Natural killer cell (primary cell): ENCODE data around the gene DGCR2. TPM values are rescaled to one million over a fixed set of nuclear protein-coding genes. Genes with fewer than 3 reads are reported as not detected.

Experiments used
- ATAC-seq, 3 donors: fragments of 150-1000 bp in 2 of 3; fragments of 200-7000 bp in 1 of 3; cut with Tn5 transposase; 1 replicate in 1 of 3; 2 replicates in 2 of 3; pipeline ENCODE4 v1.10.0; 2021; ENCODE audit warnings: mild to moderate bottlenecking in 2 of 3, moderate library complexity in 2 of 3
- DNase-seq, 2 donors: peaks; one replicate each; pipeline versions ENCODE4 v3.0.0 to v3.0.0-alpha.2; 2013 to 2021; ENCODE audit warnings: mixed read lengths in 1 of 2
- H3K27ac ChIP-seq: one replicate; pipeline ENCODE4 v1.5.1; 2013; ENCODE audit warnings: mild to moderate bottlenecking, low read length
- H3K27me3 ChIP-seq: one replicate; pipeline ENCODE4 v1.6.1; 2013; ENCODE audit warnings: low read length; ENCODE audit not compliant: control insufficient read depth, insufficient read depth
- H3K36me3 ChIP-seq: one replicate; pipeline ENCODE4 v1.6.1; 2013; ENCODE audit warnings: low read length; ENCODE audit not compliant: control insufficient read depth, insufficient read depth
- H3K4me1 ChIP-seq: one replicate; pipeline ENCODE4 v1.6.1; 2013; ENCODE audit warnings: low read length; ENCODE audit not compliant: control insufficient read depth, insufficient read depth
- H3K4me3 ChIP-seq: one replicate; pipeline ENCODE4 v1.5.1; 2013; ENCODE audit warnings: low read length
- H3K9me3 ChIP-seq: one replicate; pipeline ENCODE4 v1.6.1; 2013; ENCODE audit warnings: low read length; ENCODE audit not compliant: control insufficient read depth, insufficient read depth
- H3K27ac Mint-ChIP-seq, 2 donors: one replicate each; pipeline ENCODE4 v1.8.0; 2022; ENCODE audit warnings: mild to moderate bottlenecking in 2 of 2, mixed read lengths in 2 of 2, moderate library complexity in 1 of 2
- H3K27me3 Mint-ChIP-seq, 2 donors: one replicate each; pipeline ENCODE4 v1.8.0; 2022; ENCODE audit warnings: low read depth in 2 of 2, mixed read lengths in 2 of 2
- H3K36me3 Mint-ChIP-seq: one replicate; pipeline ENCODE4 v1.8.0; 2022; ENCODE audit warnings: mixed read lengths
- H3K4me1 Mint-ChIP-seq, 2 donors: one replicate each; pipeline ENCODE4 v1.8.0; 2022; ENCODE audit warnings: mixed read lengths in 2 of 2
- H3K4me3 Mint-ChIP-seq: one replicate; pipeline ENCODE4 v1.8.0; 2022; ENCODE audit warnings: mild to moderate bottlenecking, moderate library complexity, mixed read lengths
- H3K9me3 Mint-ChIP-seq, 2 donors: one replicate each; pipeline ENCODE4 v1.8.0; 2022; ENCODE audit warnings: mixed read lengths in 2 of 2
- WGBS: methylation state at CpG from one replicate; pipeline ENCODE4 v1.1.7; 2013; ENCODE audit warnings: missing lambda C conversion rate; ENCODE audit not compliant: insufficient coverage; 5-methylcytosine and 5-hydroxymethylcytosine counted together
- intact Hi-C: fragments of 100-400 bp; cut with micrococcal nuclease; formaldehyde crosslinking; loops from one replicate; pipeline ENCODE4 v1.14.2; 2022
- total RNA-seq, 4 donors: library from RNA; stranded (reverse); fragments of 120-200 nt in 1 of 4; gene quantifications; one replicate each; pipeline versions ENCODE4 v1.2.3 to v1.2.4, GENCODE V29; 2013 to 2022
- TF ChIP-seq, protein P1 (sequence below): fragments of 200-600 bp; IDR thresholded peaks from one replicate; pipeline ENCODE4 v1.8.0; 2022; ENCODE audit warnings: antibody characterized with exemption

DGCR2 gene
- total RNA-seq, 3 donors from 2014 or later (not counting 1 experiment from before 2014, with no cell fraction given): 27.5 to 44.1 (median 41.3) TPM

DNA sequence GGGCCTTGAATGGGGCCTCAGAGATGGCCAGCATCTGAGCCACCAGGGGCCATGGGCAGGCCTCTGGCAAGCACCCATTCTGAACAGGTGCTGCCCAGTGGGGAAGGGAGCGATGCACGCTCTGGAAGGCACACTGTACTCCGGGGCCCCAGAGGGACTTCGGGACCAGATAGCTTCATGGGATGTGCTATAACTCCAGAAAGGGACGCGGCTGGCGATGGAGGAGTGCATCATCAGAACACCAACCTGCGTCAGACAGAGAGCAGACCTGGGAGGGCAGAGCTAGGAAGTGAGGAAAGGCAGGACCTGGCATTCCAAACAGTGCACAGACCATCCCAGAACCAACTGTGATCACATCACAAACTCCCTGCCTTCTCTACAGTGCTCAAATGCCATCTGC lies 16.8 kb downstream of the DGCR2 start:
- Mint-ChIP-seq H3K4me1 (peaks cover 52 to 59% of the 10 kb centered on the region in 2 donors), H3K36me3 (no peaks in the 10 kb centered on the region), H3K27ac (peak overlapping the region in 1 of 2 donors; percentile 80), H3K4me3 (no peak overlapping the region), H3K9me3 (no peaks in the 10 kb centered on the region), H3K27me3 (no peaks in the 10 kb centered on the region)
- ATAC-seq (no peak), DNase-seq (no peak)
- intact Hi-C loops: no loop called here
- Histone ChIP-seq H3K27ac (no peak overlapping the region), H3K4me3 (no peak overlapping the region), H3K4me1 (peaks cover 34% of the 10 kb centered on the region), H3K9me3 (no peaks in the 10 kb centered on the region), H3K36me3 (no peaks in the 10 kb centered on the region), H3K27me3 (no peaks in the 10 kb centered on the region)
- TF ChIP-seq, protein P1, sequence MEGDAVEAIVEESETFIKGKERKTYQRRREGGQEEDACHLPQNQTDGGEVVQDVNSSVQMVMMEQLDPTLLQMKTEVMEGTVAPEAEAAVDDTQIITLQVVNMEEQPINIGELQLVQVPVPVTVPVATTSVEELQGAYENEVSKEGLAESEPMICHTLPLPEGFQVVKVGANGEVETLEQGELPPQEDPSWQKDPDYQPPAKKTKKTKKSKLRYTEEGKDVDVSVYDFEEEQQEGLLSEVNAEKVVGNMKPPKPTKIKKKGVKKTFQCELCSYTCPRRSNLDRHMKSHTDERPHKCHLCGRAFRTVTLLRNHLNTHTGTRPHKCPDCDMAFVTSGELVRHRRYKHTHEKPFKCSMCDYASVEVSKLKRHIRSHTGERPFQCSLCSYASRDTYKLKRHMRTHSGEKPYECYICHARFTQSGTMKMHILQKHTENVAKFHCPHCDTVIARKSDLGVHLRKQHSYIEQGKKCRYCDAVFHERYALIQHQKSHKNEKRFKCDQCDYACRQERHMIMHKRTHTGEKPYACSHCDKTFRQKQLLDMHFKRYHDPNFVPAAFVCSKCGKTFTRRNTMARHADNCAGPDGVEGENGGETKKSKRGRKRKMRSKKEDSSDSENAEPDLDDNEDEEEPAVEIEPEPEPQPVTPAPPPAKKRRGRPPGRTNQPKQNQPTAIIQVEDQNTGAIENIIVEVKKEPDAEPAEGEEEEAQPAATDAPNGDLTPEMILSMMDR: no peak
- 97% methylated on average over 8 of the region's 8 CpGs for WGBS

DNA sequence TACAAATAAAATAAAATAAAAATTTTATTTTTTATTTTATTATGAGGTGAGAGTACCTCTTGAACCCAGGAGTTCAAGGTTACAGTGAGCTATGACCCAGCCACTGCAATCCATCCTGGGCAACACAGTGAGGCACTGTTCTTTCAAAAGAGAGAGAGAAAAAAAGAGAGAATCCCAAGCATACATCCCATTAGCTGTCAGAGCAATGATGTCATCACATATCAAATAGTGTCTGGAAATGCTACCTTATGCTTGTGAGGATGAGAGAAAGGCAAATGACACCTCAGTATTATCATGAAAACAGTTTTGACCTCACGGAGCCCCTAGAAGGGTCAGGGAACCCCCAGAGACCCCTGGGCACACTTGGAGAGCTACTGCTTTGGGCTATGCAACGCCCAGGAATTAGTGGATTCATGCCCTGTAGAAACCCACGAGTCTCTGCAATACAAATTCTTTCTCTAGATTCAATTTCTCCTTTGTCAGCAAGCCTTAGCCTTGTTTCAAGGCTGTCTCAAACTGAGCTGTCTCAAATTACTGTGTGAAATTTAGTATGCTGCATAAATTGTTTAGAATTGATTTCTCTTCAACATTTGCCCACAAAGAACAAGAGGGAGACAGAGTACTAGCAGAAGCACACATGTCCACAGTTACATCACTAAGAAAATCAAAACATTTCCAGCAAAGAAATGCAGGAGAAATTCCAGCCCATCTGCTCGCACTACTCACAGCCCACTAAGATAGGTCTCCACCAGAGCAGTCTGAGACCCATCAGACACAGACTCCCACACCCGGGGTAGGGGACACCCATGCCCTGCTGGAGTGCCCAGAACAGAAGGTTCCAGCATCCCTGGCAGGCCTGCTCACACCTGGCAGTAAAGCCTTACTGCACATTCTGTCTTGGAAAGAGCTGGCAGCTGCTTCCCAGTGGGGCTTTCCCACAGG lies 18.1 kb downstream of the DGCR2 start:
- Histone ChIP-seq H3K27ac (no peak overlapping the region), H3K36me3 (no peaks in the 10 kb centered on the region), H3K27me3 (no peaks in the 10 kb centered on the region), H3K4me3 (no peak overlapping the region), H3K9me3 (no peaks in the 10 kb centered on the region), H3K4me1 (peaks cover 24% of the 10 kb centered on the region)
- Mint-ChIP-seq H3K9me3 (no peaks in the 10 kb centered on the region), H3K27ac (peak overlapping the region in 1 of 2 donors; percentile 80), H3K36me3 (no peaks in the 10 kb centered on the region), H3K4me3 (no peak overlapping the region), H3K4me1 (peaks cover 40 to 51% of the 10 kb centered on the region in 2 donors), H3K27me3 (no peaks in the 10 kb centered on the region)
- intact Hi-C loops: no loop called here
- ATAC-seq (no peak), DNase-seq (no peak)
- WGBS: 89% methylated on average over 5 of the region's 5 CpGs
- TF ChIP-seq, protein P1: no peak

DNA sequence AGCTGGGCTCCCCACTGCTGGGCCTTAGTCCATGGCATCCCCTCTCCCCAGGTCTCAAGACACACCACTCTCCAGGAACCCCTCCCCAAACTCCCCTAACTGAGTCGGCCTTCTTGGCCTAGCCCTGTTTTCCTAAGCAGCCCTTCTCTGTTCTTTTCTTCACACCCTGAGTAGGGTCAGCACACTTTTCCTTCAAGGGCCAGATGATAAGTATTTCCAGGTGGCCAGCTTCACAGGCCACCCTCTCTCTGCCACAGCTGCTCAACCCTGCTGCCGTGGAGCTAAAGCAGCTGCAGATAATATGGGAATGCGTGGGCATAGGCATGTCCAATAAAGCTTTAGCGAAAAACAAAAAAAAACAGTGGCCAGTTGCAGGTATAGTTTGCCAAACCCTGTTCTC lies 24.1 kb downstream of the DGCR2 start:
- no peak overlapping the region for H3K27ac ChIP-seq
- H3K9me3 ChIP-seq: no peaks in the 10 kb centered on the region
- no peaks in the 10 kb centered on the region for H3K27me3 Mint-ChIP-seq
- ATAC-seq (no peak), DNase-seq (no peak)
- H3K4me3 ChIP-seq: no peak overlapping the region
- no peak overlapping the region for H3K4me3 Mint-ChIP-seq
- H3K9me3 Mint-ChIP-seq: no peaks in the 10 kb centered on the region
- H3K36me3 Mint-ChIP-seq: no peaks in the 10 kb centered on the region
- 93% methylated on average over 4 of the region's 4 CpGs for WGBS
- intact Hi-C loops: no loop called here
- H3K27ac Mint-ChIP-seq: peak overlapping the region in 1 of 2 donors; percentile 79
- no peaks in the 10 kb centered on the region for H3K4me1 ChIP-seq
- H3K36me3 ChIP-seq: peaks cover 3% of the 10 kb centered on the region
- TF ChIP-seq, protein P1: no peak
- H3K4me1 Mint-ChIP-seq: peaks cover 17 to 35% of the 10 kb centered on the region in 2 donors
- H3K27me3 ChIP-seq: no peaks in the 10 kb centered on the region
